Measurements from ENCODE around the gene PAQR7.

PAQR7 gene

GRCh38 chr1:25902462-25902861 lies 27.0 kb upstream of the PAQR7 start:
- DNase-seq: no peak

- DNase-seq: no peak
These were observed 24.7 kb upstream of the PAQR7 start for GRCh38 chr1:25900219-25900618.

GRCh38 chr1:25899792-25900191 lies 24.3 kb upstream of the PAQR7 start:
- no peak for DNase-seq

- DNase-seq: no peak
These were observed 22.9 kb upstream of the PAQR7 start for GRCh38 chr1:25898223-25899015.

- no peak for DNase-seq
These were observed 22.2 kb upstream of the PAQR7 start for GRCh38 chr1:25897754-25898153.

GRCh38 chr1:25896266-25896665 lies 20.8 kb upstream of the PAQR7 start:
- no peak for DNase-seq

GRCh38 chr1:25895365-25895990 lies 20.0 kb upstream of the PAQR7 start:
- DNase-seq: peak; percentile 88

- no peak for DNase-seq
These were observed 17.6 kb upstream of the PAQR7 start for GRCh38 chr1:25893116-25893515.

GRCh38 chr1:25891606-25892005 lies 16.1 kb upstream of the PAQR7 start:
- no peak for DNase-seq

- no peak for DNase-seq
These were observed 14.9 kb upstream of the PAQR7 start for GRCh38 chr1:25890239-25891034.

- DNase-seq: no peak
These were observed 14.0 kb upstream of the PAQR7 start for GRCh38 chr1:25889470-25889869.

GRCh38 chr1:25888426-25888987 lies 13.0 kb upstream of the PAQR7 start:
- DNase-seq: no peak

GRCh38 chr1:25885602-25886001 lies 10.1 kb upstream of the PAQR7 start:
- DNase-seq: no peak

- no peak for DNase-seq
These were observed 5.8 kb upstream of the PAQR7 start for GRCh38 chr1:25881266-25881665.

- no peak for DNase-seq
These were observed 5.0 kb upstream of the PAQR7 start for GRCh38 chr1:25880518-25880917.

GRCh38 chr1:25879675-25880074 lies 4.2 kb upstream of the PAQR7 start:
- DNase-seq: no peak

GRCh38 chr1:25878690-25879089 lies 3.2 kb upstream of the PAQR7 start:
- DNase-seq: no peak

GRCh38 chr1:25877155-25877554 lies 1.6 kb upstream of the PAQR7 start:
- no peak for DNase-seq

- no peak for DNase-seq
These were observed 1.2 kb upstream of the PAQR7 start for GRCh38 chr1:25876693-25877077.

GRCh38 chr1:25875856-25876692 lies 566 bp upstream of the PAQR7 start:
- no peak for DNase-seq

GRCh38 chr1:25874635-25875153 lies 814 bp downstream of the PAQR7 start:
- DNase-seq: no peak

- no peak for DNase-seq
These were observed 1.3 kb downstream of the PAQR7 start for GRCh38 chr1:25874209-25874608.
